ENCODE data around the gene PDCD10.
A peak's percentile ranks its signal among the peaks of the same experiment; 100 is the strongest.

PDCD10 gene

DNA sequence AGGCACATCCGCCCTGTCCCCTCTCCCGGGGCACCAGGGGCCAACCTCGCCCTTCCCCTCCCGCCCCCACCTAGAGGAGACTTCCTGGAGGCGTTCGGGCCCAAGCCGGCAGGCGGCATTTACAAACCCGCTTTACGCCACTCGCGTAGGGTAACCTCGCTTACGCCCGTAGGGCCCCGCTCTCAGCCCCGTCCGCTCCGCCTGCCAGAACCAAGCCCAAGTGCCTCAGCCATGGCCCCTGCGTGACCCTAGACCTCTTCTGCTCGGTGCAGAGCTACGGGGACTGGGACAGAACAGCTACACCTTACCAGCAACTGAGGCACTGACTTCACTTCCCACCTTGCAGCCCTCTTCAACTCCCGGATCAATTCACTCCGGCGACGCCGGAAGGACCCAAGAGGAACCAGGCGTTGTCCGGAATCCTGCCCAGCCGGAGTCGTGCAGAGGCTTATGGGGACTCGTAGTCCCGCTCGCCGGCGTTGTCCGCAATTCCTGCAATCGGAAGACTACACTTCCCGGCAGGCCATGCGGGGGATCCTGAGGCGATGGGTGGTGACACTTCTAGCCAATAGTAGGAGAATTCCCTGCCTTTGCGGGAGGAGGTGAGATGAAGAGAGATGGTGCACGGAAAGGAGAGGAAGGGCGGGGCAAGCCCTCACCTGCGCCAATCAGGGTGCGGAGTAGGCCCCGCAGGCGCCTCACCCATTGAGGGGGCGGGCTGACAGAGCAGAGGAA lies at the start of gene PDCD10:
Gene PDCD10 (minus strand): TSS at position 395 of the 735 bp plus-strand sequence. CDS start 14,735 bp downstream, outside the sequence.
- POLR2A ChIA-PET: interaction anchor here (1.2 to 1.5 kb wide), 3 partner anchors 11 to 20 kb away, joined by 3 to 4 read pairs (median 4); no protein-coding TSS in a partner anchor
- Histone ChIP-seq H3K4me3 (ENCODE audit: low read depth, low read length) (peak within 1 kb of the TSS; percentile 95), H3K4me1 (ENCODE audit: control insufficient read depth, insufficient read depth, low read length) (no peaks in the 10 kb centered on the region; the same call in 1 of the 2 replicates), H3K27ac (ENCODE audit: extremely low read depth, low read depth, low read length) (peak within 1 kb of the TSS; percentile 83), H3K9me3 (ENCODE audit: control insufficient read depth, insufficient read depth, low read depth, low read length) (no peaks in the 10 kb centered on the region), H3K36me3 (ENCODE audit: control insufficient read depth in 2 of 2, insufficient read depth in 1 of 2, low read length in 2 of 2) (no peaks in the 10 kb centered on the region)
- CTCF ChIA-PET: no interaction called here
- no peak for TF ChIP-seq ZNF394 (tag by site-specific recombination; IDR thresholded peaks at IDR 0.05; ENCODE audit: borderline replicate concordance)
- TF ChIP-seq ZNF792 (tag by site-specific recombination; IDR thresholded peaks at IDR 0.05): no peak
- no peak; the same call in 1 of the 2 replicates for TF ChIP-seq ZNF518A (tag by site-specific recombination; conservative IDR thresholded peaks at IDR 0.05; ENCODE audit: low read depth)
- TF ChIP-seq ZNF292 (tag by site-specific recombination; IDR thresholded peaks at IDR 0.05; ENCODE audit: borderline replicate concordance, low read depth): no peak
- no peak for TF ChIP-seq ZNF571 (tag by site-specific recombination; IDR thresholded peaks at IDR 0.05)
- TF ChIP-seq ZNF658 (tag by site-specific recombination; IDR thresholded peaks at IDR 0.05): no peak
- TF ChIP-seq, protein P1, sequence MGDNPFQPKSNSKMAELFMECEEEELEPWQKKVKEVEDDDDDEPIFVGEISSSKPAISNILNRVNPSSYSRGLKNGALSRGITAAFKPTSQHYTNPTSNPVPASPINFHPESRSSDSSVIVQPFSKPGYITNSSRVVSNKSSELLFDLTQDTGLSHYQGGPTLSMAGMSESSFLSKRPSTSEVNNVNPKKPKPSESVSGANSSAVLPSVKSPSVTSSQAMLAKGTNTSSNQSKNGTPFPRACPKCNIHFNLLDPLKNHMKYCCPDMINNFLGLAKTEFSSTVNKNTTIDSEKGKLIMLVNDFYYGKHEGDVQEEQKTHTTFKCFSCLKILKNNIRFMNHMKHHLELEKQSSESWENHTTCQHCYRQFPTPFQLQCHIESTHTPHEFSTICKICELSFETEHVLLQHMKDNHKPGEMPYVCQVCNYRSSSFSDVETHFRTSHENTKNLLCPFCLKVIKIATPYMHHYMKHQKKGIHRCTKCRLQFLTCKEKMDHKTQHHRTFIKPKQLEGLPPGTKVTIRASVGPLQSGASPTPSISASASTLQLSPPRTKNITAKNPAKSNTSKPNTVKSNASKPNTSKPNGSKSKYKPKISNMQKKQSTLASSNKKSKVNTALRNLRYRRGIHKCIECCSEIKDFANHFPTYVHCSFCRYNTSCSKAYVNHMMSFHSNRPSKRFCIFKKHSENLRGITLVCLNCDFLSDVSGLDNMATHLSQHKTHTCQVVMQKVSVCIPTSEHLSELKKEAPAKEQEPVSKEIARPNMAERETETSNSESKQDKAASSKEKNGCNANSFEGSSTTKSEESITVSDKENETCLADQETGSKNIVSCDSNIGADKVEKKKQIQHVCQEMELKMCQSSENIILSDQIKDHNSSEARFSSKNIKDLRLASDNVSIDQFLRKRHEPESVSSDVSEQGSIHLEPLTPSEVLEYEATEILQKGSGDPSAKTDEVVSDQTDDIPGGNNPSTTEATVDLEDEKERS (tag by site-specific recombination; IDR thresholded peaks at IDR 0.05): no peak
- TF ChIP-seq, protein P2, sequence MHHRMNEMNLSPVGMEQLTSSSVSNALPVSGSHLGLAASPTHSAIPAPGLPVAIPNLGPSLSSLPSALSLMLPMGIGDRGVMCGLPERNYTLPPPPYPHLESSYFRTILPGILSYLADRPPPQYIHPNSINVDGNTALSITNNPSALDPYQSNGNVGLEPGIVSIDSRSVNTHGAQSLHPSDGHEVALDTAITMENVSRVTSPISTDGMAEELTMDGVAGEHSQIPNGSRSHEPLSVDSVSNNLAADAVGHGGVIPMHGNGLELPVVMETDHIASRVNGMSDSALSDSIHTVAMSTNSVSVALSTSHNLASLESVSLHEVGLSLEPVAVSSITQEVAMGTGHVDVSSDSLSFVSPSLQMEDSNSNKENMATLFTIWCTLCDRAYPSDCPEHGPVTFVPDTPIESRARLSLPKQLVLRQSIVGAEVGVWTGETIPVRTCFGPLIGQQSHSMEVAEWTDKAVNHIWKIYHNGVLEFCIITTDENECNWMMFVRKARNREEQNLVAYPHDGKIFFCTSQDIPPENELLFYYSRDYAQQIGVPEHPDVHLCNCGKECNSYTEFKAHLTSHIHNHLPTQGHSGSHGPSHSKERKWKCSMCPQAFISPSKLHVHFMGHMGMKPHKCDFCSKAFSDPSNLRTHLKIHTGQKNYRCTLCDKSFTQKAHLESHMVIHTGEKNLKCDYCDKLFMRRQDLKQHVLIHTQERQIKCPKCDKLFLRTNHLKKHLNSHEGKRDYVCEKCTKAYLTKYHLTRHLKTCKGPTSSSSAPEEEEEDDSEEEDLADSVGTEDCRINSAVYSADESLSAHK (tag by site-specific recombination; IDR thresholded peaks at IDR 0.05): no peak
- TF ChIP-seq TRIM28 (IDR thresholded peaks at IDR 0.05; ENCODE audit: borderline replicate concordance, low read length): no peak
- no peak for TF ChIP-seq ZNF621 (tag by site-specific recombination; IDR thresholded peaks at IDR 0.05)
- peak; percentile 1; the same call in 1 of the 2 replicates for TF ChIP-seq GLIS1 (tag by site-specific recombination; IDR thresholded peaks at IDR 0.05)
- peak; percentile 53; the same call in 1 of the 2 replicates for TF ChIP-seq ZNF629 (tag by site-specific recombination; IDR thresholded peaks at IDR 0.05)
- TF ChIP-seq, protein P3, sequence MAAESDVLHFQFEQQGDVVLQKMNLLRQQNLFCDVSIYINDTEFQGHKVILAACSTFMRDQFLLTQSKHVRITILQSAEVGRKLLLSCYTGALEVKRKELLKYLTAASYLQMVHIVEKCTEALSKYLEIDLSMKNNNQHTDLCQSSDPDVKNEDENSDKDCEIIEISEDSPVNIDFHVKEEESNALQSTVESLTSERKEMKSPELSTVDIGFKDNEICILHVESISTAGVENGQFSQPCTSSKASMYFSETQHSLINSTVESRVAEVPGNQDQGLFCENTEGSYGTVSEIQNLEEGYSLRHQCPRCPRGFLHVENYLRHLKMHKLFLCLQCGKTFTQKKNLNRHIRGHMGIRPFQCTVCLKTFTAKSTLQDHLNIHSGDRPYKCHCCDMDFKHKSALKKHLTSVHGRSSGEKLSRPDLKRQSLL (tag by site-specific recombination; IDR thresholded peaks at IDR 0.05): no peak
- no peak for TF ChIP-seq ZSCAN4 (tag by site-specific recombination; IDR thresholded peaks at IDR 0.05)
- no peak for TF ChIP-seq ZBTB1 (tag by site-specific recombination; IDR thresholded peaks at IDR 0.05)
- TF ChIP-seq, protein P4, sequence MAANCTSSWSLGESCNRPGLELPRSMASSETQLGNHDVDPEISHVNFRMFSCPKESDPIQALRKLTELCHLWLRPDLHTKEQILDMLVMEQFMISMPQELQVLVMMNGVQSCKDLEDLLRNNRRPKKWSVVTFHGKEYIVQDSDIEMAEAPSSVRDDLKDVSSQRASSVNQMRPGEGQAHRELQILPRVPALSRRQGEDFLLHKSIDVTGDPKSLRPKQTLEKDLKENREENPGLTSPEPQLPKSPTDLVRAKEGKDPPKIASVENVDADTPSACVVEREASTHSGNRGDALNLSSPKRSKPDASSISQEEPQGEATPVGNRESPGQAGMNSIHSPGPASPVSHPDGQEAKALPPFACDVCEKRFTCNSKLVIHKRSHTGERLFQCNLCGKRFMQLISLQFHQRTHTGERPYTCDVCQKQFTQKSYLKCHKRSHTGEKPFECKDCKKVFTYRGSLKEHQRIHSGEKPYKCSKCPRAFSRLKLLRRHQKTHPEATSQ (tag by site-specific recombination; IDR thresholded peaks at IDR 0.05): no peak
- no peak for TF ChIP-seq ZNF175 (tag by site-specific recombination; IDR thresholded peaks at IDR 0.05)
- TF ChIP-seq ZNF473 (tag by site-specific recombination; IDR thresholded peaks at IDR 0.05): no peak
- TF ChIP-seq ZNF114 (tag by site-specific recombination; IDR thresholded peaks at IDR 0.05): no peak
- TF ChIP-seq ZFP37 (tag by site-specific recombination; IDR thresholded peaks at IDR 0.05): 0 out of 2 replicates have a peak, but pooled peaks have one; percentile 66
- no peak for TF ChIP-seq ZFP3 (tag by site-specific recombination; IDR thresholded peaks at IDR 0.05; ENCODE audit: low read depth)
